COR-L47 (cell line): ENCODE results near the gene TBC1D7.

Source experiments
- DNase-seq: peaks from one replicate; lab custom pipeline; 2025; lab: John Stamatoyannopoulos, UW

Gene TBC1D7

DNA sequence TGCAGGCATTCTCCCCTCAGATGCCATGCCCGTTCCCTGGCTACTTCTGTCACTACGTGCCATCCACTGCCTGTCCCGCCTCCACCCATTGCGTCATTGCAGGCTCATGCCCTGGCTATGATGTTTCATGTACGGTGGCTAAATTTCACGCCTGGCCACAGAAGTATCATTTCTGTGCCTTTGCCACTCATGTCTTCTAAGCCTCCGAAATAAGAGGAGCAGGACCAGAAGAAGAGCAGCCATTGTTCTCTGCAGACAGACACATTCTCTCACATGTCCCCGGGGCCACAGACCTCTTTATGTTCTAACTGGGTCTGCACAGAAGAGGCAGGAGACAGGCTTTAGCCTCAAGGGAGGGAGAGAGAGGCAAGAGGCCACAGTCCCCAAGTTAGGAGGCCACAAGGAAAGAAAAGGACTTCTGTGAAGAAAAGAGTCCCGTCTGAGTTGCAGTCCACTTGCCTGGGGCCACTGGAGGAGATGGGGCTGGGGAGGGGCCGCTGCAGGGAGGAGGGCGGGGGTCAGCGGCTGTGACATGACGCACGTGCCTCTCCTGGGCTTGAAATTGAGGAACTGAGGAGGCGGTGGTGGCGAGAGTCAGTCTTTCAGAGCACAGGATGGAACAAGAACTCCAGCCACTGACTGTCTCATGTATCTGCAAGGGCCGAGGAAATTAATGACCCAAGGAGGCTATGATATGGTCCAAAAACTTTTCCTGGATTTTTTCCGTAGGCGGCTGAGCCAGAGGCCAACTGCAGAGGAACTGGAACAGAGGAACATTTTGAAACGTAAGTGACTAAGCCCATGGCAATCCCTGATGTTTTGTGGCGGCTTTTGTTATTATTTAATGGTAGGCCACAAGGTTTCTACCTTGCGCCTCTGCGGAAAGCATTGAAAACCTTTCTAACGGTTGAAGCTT is 55.9 kb downstream of the TBC1D7 start:
- no peak for DNase-seq

GRCh38 chr6:13268913-13269518 is 59.3 kb downstream of the TBC1D7 start:
- DNase-seq = no peak

DNA sequence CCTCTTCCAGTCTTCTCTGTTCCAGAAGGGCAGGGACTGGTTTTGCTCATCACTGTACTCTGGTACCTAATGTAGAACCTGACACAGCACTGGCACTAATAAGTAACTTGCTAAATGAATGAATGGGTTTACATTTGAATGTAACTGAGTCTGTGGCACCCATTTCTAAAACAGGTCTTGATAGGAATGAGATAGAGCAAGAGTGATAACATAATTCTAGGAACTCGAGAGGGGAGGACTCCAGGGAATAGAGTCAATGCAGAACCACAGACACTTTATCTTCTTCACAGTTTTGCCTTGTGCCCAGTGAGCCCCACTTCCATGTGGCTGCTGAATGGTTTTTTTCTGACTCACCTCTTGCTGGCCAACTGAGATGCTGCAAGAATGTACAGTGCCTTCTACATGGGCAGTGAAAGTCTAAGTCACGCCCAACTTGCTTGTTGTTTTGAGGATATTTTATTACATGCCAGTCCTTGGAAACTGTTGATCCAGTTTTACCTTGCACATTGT is 61.1 kb downstream of the TBC1D7 start:
- no peak for DNase-seq

GRCh38 chr6:13263669-13264068 is 64.7 kb downstream of the TBC1D7 start:
- no peak for DNase-seq

GRCh38 chr6:13262302-13263230 is 65.8 kb downstream of the TBC1D7 start:
- no peak for DNase-seq

GRCh38 chr6:13261464-13261994 is 66.8 kb downstream of the TBC1D7 start:
- DNase-seq = no peak

DNA sequence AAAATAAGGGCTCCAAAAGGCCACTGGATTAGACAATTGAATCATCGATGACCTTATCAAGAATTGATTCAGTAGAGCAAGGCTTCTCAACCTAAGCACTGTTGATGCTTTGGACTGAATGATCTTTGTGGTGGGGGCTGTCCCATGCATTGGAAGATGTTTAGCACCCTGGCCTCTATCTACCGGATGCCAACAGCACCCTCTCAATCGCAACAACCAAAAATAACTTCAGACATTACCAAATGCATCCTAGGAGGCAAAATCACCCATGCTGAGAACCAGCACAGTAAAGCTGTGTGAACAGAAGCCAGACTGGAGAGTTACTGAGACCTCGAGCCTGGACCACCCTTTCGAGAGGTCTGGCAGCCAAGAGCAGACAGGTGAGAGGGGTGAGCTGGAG is 67.5 kb downstream of the TBC1D7 start:
- DNase-seq = no peak

DNA sequence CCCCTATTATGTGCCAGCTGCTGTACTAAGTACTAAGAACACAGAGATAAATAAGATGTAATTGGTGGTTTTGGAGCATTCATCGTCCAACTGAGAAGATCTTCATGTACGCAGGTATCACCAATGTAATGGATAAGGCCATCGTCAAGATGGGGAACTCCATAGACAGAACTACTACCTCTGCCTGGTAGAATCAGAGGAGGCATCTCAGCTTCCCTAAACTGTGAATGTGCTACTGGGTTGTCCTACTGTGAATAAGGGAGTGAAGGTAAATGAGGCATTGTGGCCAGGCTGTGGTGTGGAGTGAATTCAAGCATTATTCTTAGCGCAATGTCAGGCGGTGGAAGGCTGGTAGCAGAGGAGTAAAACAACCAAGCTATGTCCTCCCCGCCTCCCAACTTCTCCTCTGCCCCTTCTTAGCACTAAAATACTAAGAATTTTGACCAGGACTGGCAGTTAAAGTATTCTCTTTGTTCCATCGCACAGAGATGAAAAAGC is 68.2 kb downstream of the TBC1D7 start:
- DNase-seq = no peak

DNA sequence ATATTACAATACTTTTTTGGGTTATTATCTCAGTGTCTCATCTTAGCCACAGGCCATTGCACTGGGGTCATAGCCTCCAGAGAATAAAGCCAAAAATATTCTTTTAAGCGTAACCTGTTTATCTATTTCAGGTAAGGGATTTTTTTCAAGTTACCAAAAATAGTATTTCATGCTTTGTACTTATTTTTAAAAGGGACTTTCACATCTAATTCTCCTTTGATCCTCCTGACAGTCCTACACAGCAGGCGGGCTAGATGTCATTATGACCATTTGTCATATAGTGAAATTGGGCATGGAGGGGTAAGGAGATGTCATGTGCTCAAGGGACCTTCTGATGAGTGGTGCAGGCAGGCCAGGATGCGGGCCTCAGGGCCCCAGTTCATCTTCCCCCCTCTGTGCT is 68.9 kb downstream of the TBC1D7 start:
- no peak for DNase-seq

DNA sequence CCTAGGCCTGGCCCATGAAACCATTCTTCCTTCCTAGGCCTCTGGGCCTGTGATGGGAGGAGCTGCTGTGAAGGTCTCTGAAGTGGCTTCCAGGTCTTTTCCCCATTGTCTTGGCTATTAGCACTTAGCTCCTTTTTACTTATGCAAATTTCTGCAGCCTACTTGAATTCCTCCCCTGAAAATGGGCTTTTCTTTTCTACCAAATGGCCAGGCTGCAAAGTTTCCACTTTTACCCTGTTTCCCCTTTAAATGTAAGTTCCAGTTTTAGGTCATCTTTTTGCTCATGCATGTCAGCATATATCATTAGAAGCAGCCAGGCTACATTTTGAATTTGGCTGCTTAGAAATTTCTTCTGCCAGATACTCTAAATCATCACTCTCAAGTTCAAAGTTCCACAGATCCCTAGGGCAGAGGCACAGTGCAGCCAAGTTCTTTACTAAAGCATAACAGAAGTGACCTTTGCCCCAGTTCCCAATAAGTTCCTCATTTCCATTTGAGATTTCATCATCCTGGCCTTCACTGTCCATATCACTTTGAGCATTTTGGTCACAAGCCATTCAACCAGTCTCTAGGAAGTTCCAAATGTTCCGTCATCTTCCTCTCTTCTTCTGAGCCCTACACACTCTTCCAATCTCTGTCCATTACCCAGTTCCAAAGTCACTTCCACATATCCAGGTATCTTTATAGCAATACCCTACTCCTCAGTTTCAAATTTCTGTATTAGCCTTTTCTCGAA is 71.9 kb downstream of the TBC1D7 start:
- DNase-seq = no peak
